Endodermal cell (in vitro differentiated cells): ENCODE data around the gene SLCO4C1. TPM values are rescaled to one million over a fixed set of nuclear protein-coding genes. Genes with fewer than 3 reads are reported as not detected.

Experiments
- DNase-seq: peaks from one replicate; pipeline ENCODE4 v3.0.0-alpha.2; 2017
- H3K27ac ChIP-seq: 2 replicates; pipeline ENCODE4 v1.5.1; 2013; ENCODE audit warnings: mild to moderate bottlenecking, low read depth, low read length, moderate library complexity
- H3K27me3 ChIP-seq: 2 replicates; pipeline ENCODE4 v1.6.1; 2013; ENCODE audit warnings: mild to moderate bottlenecking, low read length, moderate library complexity; ENCODE audit not compliant: insufficient read depth, control insufficient read depth, poor library complexity, severe bottlenecking
- H3K36me3 ChIP-seq: 2 replicates; pipeline ENCODE4 v1.7.0; 2013; ENCODE audit warnings: mild to moderate bottlenecking, low read length, moderate library complexity; ENCODE audit not compliant: control insufficient read depth, insufficient read depth
- H3K4me1 ChIP-seq: one replicate; pipeline ENCODE4 v1.7.0; 2013; ENCODE audit warnings: low read length; ENCODE audit not compliant: control insufficient read depth, insufficient read depth
- H3K4me3 ChIP-seq: 2 replicates; pipeline ENCODE4 v1.5.1; 2013; ENCODE audit warnings: mild to moderate bottlenecking, low read length, moderate library complexity
- H3K9ac ChIP-seq: 2 replicates; pipeline ENCODE4 v1.6.1; 2013; ENCODE audit warnings: mild to moderate bottlenecking, low read length, moderate library complexity; ENCODE audit not compliant: poor library complexity, severe bottlenecking; ENCODE audit errors: extremely low read depth
- H3K9me3 ChIP-seq: 2 replicates; pipeline ENCODE4 v1.6.1; 2013; ENCODE audit warnings: mild to moderate bottlenecking, low read length, moderate library complexity; ENCODE audit not compliant: control insufficient read depth
- H3K27ac Mint-ChIP-seq: 2 replicates; pipeline ENCODE4 v1.8.0; 2020; ENCODE audit warnings: mixed read lengths
- H3K27me3 Mint-ChIP-seq: 2 replicates; pipeline ENCODE4 v1.8.0; 2021; ENCODE audit warnings: mild to moderate bottlenecking, mixed read lengths; ENCODE audit not compliant: insufficient read depth
- H3K36me3 Mint-ChIP-seq: 2 replicates; pipeline ENCODE4 v1.8.0; 2020; ENCODE audit warnings: low read depth, mixed read lengths
- H3K4me1 Mint-ChIP-seq: 2 replicates; pipeline ENCODE4 v1.8.0; 2020; ENCODE audit warnings: mixed read lengths
- H3K4me3 Mint-ChIP-seq: 2 replicates; pipeline ENCODE4 v1.8.0; 2020; ENCODE audit warnings: mild to moderate bottlenecking, moderate library complexity, mixed read lengths
- H3K9me3 Mint-ChIP-seq: 2 replicates; pipeline ENCODE4 v1.8.0; 2020; ENCODE audit warnings: mild to moderate bottlenecking, mixed read lengths
- WGBS, 2 experiments: methylation state at CpG; one replicate each; pipeline versions ENCODE4 v1.1.5 to v1.1.7; 2013; ENCODE audit warnings: missing lambda C conversion rate in 2 of 2, mixed read lengths in 1 of 2; ENCODE audit not compliant: insufficient coverage in 1 of 2, insufficient read length in 1 of 2; 5-methylcytosine and 5-hydroxymethylcytosine counted together
- total RNA-seq, 2 donors: library from RNA; stranded (reverse); fragmentation: NEBNext Ultra II Directional in 1 of 2; extraction: Animal tissue kit (Norgen Biotek cat#: 25700) in 1 of 2; gene quantifications; 2 replicates in 1 of 2; 3 replicates in 1 of 2; pipeline ENCODE4 v1.2.1, GENCODE V29; 2021
- TF ChIP-seq, protein P1 (sequence below): fragments of 200-600 bp; sonication (generic); conservative IDR thresholded peaks from 2 replicates; pipeline ENCODE4 v1.5.0; 2021; ENCODE audit warnings: antibody characterized with exemption, mild to moderate bottlenecking

SLCO4C1 gene
- total RNA-seq, 2 donors from 2014 or later, result 1.9 to 3.6 TPM

DNA sequence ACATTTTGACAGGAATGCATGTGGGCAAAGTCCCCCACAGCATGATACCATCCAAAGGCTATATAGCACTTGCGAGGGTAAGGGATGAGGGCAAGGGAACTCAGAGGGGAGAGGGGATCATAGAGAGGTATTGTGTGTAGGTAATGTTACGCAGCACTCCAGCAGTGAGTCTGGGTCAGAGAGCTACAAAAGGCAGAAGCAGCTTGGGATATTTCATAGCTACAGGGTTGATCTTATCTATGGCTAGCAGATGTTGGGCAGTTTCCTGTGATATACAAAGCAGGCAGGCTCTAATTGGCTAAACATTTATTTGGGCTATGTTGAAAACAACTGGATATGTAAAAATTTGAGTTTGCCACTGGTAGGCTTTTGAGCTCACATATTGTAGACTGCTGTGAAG, 17.8 kb upstream of the SLCO4C1 start:
- H3K9ac ChIP-seq, result no peak overlapping the region
- Mint-ChIP-seq H3K27me3 (no peaks in the 10 kb centered on the region), H3K4me1 (no peaks in the 10 kb centered on the region), H3K9me3 (no peaks in the 10 kb centered on the region), H3K27ac (peak overlapping the region; percentile 31), H3K36me3 (no peaks in the 10 kb centered on the region), H3K4me3 (no peak overlapping the region)
- no peak for DNase-seq
- no peak overlapping the region for H3K27ac ChIP-seq
- no peaks in the 10 kb centered on the region for H3K9me3 ChIP-seq
- H3K36me3 ChIP-seq, result no peaks in the 10 kb centered on the region
- H3K4me3 ChIP-seq, result no peak overlapping the region
- WGBS, 2 experiments, result 90% methylated on average over 2 of the region's 2 CpGs; no CpG with 5 or more reads in 1 of the 2 experiments
- H3K27me3 ChIP-seq, result no peaks in the 10 kb centered on the region
- H3K4me1 ChIP-seq, result no peaks in the 10 kb centered on the region
- TF ChIP-seq, protein P1, sequence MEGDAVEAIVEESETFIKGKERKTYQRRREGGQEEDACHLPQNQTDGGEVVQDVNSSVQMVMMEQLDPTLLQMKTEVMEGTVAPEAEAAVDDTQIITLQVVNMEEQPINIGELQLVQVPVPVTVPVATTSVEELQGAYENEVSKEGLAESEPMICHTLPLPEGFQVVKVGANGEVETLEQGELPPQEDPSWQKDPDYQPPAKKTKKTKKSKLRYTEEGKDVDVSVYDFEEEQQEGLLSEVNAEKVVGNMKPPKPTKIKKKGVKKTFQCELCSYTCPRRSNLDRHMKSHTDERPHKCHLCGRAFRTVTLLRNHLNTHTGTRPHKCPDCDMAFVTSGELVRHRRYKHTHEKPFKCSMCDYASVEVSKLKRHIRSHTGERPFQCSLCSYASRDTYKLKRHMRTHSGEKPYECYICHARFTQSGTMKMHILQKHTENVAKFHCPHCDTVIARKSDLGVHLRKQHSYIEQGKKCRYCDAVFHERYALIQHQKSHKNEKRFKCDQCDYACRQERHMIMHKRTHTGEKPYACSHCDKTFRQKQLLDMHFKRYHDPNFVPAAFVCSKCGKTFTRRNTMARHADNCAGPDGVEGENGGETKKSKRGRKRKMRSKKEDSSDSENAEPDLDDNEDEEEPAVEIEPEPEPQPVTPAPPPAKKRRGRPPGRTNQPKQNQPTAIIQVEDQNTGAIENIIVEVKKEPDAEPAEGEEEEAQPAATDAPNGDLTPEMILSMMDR, result no peak

DNA sequence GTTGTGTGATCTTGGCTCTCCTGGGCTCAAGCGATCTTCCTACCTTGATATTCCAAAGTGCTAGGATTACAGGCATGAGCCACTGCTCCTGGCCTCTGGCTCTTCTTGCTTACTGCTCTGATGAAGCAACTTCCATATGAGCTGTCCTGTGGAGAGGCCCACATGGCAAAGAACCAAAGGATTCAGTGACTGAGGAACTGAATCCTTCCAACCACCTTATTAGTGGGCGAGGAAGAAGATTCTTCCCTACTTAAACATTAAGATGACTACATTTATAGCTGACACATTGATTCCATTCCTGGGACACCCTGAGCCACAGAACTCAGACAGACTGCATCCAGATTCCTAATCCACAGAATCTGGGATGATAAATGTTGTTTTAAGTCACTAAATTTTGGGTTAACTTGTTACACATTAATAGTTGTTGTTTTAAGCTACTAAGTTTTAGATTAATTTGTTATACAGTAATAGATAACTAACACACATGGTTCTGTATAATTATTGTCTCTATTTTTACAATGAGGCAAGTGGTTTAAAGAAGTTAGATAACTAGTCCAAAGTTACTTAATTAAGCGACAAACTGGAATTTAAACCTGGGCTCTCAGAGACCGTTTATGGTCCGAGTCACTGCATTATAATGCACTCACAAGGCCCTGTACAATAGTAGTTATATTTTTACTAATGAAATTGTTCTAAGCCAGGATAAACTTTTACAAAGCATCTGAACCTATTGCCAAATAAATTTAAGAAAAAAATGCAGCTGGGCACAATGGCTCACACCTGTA, 16.7 kb upstream of the SLCO4C1 start:
- no peaks in the 10 kb centered on the region for H3K4me1 Mint-ChIP-seq
- no peak overlapping the region for H3K27ac Mint-ChIP-seq
- Histone ChIP-seq H3K9ac (no peak overlapping the region), H3K27ac (no peak overlapping the region), H3K4me1 (no peaks in the 10 kb centered on the region), H3K27me3 (no peaks in the 10 kb centered on the region), H3K36me3 (no peaks in the 10 kb centered on the region), H3K9me3 (no peaks in the 10 kb centered on the region), H3K4me3 (no peak overlapping the region)
- H3K27me3 Mint-ChIP-seq, result no peaks in the 10 kb centered on the region
- no peaks in the 10 kb centered on the region for H3K36me3 Mint-ChIP-seq
- H3K9me3 Mint-ChIP-seq, result no peaks in the 10 kb centered on the region
- no peak for DNase-seq
- TF ChIP-seq, protein P1, result no peak
- H3K4me3 Mint-ChIP-seq, result no peak overlapping the region
- 92% methylated on average over 5 of the region's 5 CpGs; no CpG with 5 or more reads in 1 of the 2 experiments for WGBS, 2 experiments

DNA sequence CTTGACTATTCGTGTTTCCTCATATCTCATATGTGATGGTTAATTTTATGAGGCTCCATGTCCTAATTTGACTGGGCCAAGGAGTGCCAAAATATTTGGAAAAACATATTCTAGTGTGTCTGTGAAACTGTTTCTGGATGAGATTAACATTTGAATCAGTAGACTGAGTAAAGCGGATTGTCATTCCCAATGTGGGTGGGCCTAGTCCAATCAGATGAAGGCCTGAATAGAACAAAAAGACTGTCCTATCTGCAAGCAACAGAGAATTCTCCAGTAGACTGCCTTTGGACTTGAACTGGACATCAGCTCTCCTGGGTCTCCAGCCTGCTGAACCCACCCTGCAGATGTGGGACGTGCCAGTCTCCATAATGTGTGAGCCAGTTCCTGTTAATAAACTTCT, 13.5 kb upstream of the SLCO4C1 start:
- TF ChIP-seq, protein P1, result no peak
- no peak for DNase-seq
- H3K9me3 Mint-ChIP-seq, result no peaks in the 10 kb centered on the region
- Histone ChIP-seq H3K9me3 (no peaks in the 10 kb centered on the region), H3K27ac (no peak overlapping the region), H3K4me3 (no peak overlapping the region), H3K27me3 (no peaks in the 10 kb centered on the region), H3K36me3 (no peaks in the 10 kb centered on the region), H3K4me1 (no peaks in the 10 kb centered on the region), H3K9ac (no peak overlapping the region)
- H3K27ac Mint-ChIP-seq, result no peak overlapping the region
- H3K4me1 Mint-ChIP-seq, result no peaks in the 10 kb centered on the region
- WGBS, 2 experiments, result 92 to 100% methylated on average over 1 to 2 of the region's 3 CpGs
- no peaks in the 10 kb centered on the region for H3K27me3 Mint-ChIP-seq
- no peak overlapping the region for H3K4me3 Mint-ChIP-seq
- no peaks in the 10 kb centered on the region for H3K36me3 Mint-ChIP-seq
